ENCODE measurements around the gene PSMD3.

Gene PSMD3

DNA sequence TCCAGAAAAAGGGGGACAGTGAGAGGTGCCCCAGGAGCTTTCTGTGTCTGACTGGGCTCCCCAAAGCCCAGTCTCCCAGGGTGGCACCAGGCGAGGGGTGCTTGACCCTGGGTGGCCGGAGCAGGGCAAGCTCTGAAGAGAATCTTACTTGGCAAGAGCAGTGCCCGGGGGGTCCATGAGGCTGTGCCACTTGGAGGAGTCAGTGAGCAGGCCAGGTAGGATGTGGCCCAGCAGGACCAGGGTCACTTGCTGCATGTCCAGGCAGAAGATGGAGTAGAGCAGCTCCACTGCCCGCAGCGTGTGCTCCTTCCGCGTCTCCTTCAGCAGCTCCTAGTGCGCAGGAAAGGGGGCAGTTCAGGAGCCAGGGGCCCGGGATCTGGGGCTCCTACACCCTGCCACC is 41.9 kb downstream of the PSMD3 start:
- DNase-seq (ENCODE audit: low read depth, low spot score), result no peak

DNA sequence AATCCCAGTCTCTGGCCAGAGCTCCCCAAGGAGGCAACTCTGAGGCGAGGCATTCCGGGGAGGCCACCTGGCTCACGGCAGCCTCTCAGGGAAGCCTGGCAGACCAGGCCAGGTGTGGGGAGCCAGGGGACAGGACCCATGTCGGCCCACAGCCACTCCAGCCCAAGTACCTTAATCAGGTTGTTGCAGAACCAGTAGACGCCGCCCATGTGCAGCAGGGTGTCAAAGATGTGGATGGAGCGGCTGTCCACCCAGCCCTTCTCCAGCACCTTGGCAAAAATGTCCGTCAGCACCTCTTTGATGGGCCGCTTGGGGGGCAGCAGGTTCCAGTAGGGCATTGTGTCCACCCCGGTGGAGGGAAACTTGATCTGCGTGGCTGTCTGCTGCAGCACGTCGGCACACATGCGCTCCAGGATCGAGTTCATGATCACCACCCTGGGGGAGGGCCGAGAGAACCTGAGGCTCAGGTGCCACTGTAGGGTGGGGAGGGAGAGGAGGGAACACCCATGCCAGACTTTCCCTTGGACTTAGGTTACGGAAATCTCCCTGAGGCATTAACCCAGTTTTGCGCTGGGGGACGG is 42.4 kb downstream of the PSMD3 start:
- no peak for DNase-seq (ENCODE audit: low read depth, low spot score)

DNA sequence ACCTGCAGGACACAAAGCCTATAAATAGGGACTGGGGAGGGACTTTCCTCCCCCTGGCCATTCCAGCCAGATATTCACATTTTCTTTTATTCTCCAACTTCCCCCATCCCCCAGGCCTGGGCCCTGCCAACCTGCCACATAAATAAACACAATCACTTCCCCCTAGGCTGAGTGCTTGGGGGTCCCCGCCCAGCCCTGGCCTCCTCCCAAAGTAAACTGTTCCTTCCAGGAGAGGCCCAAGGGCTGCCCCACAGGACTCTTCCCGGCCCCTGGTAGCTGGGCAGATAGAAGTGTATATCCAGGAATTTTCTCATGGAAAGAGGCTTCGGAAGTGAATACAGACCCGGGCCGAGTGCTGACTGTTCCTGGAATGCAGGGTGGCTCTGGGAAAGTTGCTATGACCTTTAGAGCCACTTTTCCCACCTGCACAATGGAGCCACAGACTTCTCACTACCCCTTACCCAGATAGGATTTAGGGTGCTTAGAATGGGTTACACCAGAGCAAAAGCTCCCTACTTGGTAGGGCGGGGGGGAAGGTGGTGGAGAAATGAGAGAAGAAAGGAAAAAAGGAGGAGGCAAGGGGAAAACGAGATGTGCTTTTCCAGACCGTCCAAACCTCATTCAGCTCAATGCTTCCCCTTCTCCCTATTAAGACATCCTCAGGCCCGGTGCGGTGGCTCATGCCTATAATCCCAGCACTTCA is 43.1 kb downstream of the PSMD3 start:
- peak; percentile 56 for DNase-seq (ENCODE audit: low read depth, low spot score)

DNA sequence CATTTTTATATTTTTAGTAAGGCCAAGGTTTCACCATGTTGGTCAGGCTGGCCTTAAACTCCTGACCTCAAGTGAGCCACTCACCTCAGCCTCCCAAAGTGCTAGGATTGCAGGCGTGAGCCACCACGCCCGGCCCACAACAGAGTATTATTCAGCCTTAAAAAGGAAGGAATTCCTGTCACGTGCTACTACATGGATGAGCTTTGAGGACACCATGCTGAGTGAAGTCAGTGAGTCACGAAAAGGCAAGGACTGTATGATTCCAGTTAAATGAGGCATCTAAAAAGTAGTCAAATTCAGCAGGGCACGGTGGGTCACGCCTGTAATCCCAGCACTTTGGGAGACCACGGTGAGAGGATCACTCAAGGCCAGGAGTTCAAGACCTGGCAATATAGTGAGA is 44.3 kb downstream of the PSMD3 start:
- DNase-seq (ENCODE audit: low read depth, low spot score), result no peak

DNA sequence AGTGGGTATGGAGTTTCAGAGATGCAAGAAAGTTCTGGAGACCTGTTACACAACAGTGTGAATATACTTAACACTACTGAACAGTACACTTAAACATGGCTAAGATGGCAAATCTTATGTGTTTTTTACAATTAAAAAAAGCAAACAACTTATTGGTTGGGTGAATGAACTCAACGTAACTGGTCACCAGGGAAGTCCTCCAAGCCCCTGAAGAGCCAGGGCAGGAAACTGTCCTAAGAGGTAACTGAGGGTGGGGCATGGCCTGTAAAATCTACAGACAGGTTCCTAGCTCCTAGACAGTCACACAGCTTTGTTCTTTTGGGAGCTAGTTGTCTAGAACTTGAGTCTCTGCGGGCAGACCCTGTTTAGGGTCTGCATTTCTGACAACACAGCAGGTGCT is 45.0 kb downstream of the PSMD3 start:
- DNase-seq (ENCODE audit: low read depth, low spot score), result no peak

DNA sequence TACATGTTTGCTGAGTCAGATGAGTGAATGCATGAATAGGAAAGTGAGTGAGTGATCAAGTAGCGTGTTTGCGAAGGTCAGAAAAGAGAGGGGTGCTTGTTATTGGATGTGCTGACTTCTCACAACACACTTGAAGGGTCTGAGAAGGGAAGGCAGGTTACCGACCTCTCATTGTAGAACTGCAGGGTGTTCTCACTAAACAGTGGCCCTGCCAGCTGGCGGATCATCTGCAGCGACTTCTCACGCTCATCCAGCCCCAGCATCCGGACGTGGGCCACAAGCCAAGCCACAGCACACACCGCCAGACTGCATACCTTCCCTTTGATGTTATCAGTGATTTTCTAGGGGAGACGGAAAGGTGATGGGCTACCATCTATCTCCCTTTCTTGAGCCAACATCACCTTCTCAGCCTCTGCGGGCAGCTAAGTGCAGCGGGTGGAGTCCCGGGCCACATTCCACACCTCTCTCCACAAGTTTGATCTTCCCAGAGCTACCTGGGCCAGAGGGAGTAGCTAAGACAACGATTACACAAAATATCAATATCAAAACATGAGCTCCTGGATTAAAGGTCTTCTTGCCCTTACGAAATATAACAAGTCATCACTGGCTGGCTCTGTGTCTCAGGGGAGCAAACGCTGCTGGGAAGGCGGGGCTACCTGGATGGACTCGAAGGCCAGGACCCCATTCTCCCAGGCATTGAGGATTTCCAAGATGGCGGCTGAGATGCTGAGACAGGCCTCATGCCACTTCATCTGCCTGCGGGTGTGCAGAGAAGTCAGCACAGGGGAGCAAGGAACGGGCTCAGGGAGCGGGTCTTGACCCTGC is 45.6 kb downstream of the PSMD3 start:
- DNase-seq (ENCODE audit: low read depth, low spot score), result peak; percentile 77

DNA sequence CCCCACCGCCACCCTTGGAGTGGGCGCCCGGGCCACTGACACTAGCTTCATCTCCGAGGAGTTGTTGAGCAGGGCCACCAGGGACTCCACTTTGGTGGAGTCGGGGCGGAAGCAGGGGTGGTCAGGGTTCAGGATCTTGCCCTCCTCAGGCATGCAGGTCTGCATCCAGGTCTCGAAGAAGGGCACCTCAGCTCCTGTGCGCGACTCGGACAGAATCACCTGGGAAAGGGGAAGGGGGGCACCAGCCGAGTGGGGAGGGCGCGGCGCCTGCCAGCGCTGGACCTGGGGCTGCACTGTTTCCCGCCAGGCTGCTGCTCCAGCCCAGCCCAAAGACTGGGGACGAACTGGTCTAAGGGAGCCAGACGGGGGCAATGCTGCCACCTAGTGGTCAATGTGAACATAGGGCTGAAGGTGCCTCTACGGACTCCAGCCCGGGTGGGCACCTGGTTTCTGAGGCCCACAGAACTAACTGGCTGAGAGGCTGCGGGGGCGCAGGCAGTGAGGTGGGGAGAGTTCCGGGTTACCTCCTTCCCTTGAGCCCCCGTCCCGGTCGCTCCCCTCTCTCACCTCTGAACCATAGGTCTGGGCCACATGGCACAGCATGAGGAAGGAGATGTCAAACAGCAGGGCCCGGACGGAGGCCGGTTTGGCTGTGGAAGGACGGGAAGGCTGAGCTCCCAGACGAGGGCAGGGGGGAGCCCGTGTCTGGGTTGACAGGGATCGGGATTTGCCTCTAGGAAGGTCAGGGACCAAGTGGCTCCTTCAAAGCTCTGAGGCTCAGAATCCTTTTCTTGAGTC is 46.4 kb downstream of the PSMD3 start:
- peak; percentile 90 for DNase-seq (ENCODE audit: low read depth, low spot score)

DNA sequence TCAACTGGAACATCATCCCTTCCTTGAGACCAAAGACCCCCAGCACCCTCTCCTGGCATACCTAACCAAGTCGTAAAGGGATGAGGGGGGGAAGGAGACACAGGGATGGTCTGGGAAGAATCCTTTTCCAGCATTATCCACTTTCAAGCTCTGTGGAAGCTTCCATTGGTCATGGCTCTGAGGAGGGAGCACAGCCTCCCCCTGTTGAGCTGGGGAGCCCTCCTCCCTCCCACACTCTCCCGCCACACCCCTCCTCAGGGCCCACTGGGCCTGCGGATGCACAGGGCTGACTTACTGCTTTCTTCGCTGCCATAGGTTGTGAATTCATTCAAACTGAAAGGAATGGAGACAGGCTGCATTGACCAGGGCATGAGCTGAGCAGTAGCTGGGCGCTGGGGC is 47.0 kb downstream of the PSMD3 start:
- DNase-seq (ENCODE audit: low read depth, low spot score), result no peak

DNA sequence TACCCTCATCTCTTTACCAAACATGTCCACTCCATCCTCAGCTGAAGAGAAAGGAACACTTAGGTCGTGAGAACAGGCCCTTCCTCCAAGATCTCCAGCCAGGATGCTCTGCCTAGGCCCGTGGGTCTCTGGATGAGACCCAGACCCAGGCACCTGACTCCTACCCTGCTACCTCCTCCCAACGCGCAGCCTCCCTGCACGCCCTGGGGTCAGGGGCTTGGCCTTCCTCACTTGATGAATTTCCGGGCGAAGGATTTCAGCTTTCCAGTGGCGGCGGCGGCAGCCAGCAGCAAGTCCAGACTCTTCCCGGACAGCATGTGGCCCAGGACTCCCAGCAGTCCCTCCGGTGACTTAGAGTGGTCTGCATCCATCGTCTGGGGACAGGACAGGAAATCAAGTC is 48.0 kb downstream of the PSMD3 start:
- DNase-seq (ENCODE audit: low read depth, low spot score), result no peak

DNA sequence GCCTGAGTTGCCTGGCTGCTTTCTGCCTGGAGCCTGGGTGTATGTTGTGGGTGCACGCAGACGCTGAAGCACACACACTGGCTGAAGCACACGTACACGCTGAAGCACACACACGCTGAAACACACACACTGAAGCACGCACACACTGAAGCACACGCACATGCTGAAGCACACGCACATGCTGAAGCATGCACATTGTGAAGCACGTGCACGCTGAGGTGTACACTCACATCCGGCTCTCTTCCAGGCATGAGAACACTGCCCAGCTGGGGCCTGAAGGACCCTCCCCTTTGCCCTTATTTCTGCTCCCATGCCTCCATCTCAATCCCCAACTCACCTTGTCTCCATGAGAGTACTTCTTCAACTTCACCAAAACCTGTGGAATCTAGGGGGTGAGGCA is 51.1 kb downstream of the PSMD3 start:
- DNase-seq (ENCODE audit: low read depth, low spot score), result no peak

DNA sequence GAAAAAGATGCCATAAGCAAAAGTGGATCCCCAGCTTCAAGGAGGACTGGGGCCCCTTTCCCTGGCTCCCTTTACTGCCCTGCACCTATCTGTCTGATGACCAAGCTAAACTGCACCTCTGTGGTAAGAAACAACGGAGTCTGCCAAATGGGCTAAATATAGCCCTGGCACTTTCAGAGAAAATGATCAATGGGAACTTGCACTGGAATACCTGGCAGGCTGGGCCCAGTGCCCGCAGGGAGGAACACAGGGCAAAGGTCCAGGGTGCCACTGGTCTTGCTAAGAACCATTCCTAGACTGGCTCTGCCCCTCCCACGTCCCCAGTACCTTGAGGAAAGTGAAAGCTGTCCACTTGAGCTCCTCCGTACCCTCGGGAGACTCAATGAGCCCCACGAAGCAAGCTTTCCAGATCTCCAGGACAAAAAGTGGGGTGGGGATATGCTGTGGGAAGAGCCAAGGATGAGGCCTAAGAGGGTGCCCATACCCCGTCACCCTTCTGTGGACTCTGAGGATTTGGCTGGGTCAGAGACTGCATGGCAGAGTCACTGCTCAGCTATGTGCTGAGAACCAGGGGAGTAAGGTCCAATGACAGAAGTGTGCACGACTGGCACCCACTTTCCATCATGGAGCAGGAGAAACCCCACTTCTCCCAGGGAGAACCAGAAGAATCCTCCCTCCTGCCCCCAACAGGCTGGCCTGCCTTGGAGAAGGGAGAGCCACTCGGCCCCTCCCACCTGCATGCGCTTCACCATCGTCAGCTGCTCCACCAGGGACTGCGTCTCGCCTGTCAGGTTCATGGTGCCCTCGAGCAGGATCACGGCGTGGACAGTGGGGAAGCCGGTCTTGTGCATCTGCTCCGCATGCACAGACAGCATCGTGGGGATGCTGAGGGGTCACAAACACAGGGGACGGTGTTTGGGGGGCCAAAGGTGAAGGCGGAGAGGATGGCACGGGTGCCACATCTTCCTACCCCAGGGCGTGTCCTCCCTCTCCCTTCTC is 52.0 kb downstream of the PSMD3 start:
- DNase-seq (ENCODE audit: low read depth, low spot score), result no peak

DNA sequence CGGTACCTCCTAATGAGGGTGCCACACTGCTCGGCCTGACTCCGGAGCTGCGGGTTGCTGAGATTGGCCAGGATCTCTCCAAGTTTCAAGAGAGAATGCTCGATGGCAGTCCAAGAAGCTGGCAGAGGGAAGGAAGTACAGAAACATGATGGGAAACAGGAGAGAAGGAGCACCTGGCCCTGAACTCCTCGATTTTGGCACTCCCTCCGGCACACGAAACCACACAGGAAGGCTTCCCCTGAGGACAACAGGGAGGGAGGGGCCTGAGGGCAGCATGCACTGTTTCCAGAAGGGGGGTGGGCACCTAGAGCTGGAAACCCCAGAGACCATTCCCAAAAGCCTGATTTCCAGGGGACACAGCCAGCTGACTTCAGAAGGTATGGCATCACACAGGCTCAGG is 52.7 kb downstream of the PSMD3 start:
- no peak for DNase-seq (ENCODE audit: low read depth, low spot score)

DNA sequence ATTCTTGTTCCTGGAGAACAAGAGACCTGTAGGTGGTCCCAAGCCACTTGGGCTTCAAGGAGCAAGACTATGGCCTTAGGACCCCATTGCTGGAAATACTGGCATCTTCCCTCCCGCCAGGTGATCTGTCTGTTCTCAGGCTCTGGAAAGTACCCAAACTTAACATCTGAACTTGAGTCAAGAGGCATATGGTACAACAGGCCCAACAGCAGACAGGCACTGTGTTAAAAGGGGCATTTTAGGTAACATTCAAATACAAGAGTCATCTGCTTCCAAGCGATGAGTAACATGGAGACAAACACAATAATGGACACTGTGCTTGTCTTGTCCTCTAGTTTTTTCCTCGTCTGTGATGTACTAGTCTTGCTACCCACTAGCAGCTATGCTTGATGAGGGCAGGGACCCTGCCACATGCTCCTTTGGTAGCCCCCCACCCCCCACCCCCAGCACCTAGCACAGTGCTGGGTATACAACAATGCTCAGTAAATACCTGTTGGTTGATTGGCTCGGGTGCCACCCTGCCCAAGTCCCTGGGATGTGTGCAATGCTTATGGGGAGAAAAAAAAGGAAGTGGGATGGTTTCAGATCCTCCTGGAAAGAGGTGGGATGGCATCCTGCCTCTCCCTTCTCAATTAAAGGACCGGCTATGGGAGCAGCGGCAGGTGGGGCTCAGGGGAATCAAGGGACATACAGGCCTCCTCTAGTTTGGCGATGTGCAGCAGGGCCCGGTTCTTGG is 54.0 kb downstream of the PSMD3 start:
- no peak for DNase-seq (ENCODE audit: low read depth, low spot score)

DNA sequence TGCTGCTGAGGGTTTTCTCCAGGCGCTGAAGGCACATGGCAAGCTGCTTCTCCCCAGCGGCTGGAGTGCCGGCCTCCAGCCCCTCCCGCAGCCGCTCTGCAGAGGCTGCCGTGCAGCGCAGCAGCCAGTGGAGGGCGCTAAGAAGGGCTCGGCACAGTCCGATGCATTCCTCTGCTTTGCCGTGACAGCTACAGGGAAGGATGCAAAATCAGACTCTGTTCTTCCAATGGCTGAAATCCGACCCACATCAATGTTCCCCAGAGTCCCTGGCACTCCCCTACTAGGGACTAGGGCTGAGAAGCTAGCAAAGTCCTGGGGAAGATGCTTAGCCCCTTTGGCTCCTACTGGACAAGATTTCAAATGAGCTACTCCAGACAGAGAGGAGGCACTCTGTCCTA is 54.6 kb downstream of the PSMD3 start:
- DNase-seq (ENCODE audit: low read depth, low spot score), result peak; percentile 86

DNA sequence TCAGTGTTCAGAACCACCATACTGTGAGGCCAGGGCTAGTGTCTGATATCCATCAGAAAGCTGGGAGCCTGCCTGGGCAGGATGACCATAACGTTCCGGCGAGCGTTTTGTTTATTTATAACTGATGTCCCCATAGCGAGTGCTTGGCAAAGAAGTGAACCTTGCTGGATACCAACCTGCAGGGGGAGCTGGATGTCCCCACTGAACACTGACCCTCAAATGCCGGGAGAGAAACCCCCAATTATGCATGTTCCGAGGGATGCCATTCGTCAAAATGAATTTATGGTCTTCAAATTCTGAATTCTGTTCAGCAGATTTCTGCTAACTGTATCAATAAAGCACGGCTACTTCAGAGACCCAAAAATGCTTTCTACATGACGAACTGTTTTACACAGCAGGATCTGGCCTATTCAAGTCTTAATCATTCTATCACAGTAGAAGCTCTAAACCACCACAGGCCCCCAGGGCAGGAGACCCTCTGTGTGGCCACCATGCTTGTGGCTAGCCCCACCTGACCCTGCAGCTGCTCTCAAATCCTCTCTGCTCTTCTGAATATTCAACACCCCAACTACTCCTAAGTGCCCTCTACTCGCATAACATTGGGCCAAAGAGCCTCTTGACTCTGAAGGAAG is 58.4 kb downstream of the PSMD3 start:
- DNase-seq (ENCODE audit: low read depth, low spot score), result peak; percentile 91

DNA sequence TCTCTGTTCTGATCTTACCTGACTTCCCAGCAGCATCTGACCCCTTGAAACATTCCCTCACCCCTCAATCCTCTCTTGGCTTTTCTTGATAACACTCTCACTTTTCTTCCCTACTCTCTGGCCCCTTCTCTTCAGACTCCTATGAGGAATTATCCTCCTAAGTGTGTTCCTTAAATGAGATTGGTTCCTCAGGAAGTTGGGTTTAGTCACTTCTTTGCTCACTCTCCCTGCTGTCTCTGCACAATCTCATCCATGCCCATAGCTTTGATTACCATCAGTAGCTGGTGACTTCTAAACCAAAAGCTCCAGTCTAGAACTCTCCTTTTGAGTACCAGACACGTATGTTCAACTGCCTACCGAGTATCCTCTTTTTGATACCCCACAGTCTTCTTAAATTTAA is 60.6 kb downstream of the PSMD3 start:
- no peak for DNase-seq (ENCODE audit: low read depth, low spot score)
